Spleen (tissue), 11 donors: ENCODE results near the gene TMEM147. TPM values are rescaled to one million over a fixed set of nuclear protein-coding genes. Genes with fewer than 3 reads are reported as not detected.
A peak's percentile ranks its signal among the peaks of the same experiment; 100 is the strongest.

Experiments
- DNase-seq: peaks from one replicate; pipeline ENCODE4 v3.0.0-alpha.2; 2020
- H3K27ac ChIP-seq, 8 donors: fragments of 200-600 bp; sonication (generic) in 7 of 8; 1 replicate in 4 of 8; 2 replicates in 4 of 8; pipeline versions ENCODE4 v1.5.0 to v1.8.0; 2016 to 2021; ENCODE audit warnings: inconsistent platforms in 4 of 8, mild to moderate bottlenecking in 4 of 8, moderate library complexity in 1 of 8
- H3K27me3 ChIP-seq, 7 donors: fragments of 200-600 bp; sonication (generic) in 6 of 7; replicated peaks in 1 of 7; 1 replicate in 4 of 7; 2 replicates in 3 of 7; pipeline versions ENCODE4 v1.5.0 to v1.8.0; 2016 to 2021; ENCODE audit warnings: inconsistent platforms in 3 of 7, mild to moderate bottlenecking in 1 of 7
- H3K36me3 ChIP-seq, 6 donors: fragments of 200-600 bp; sonication (generic) in 5 of 6; 1 replicate in 4 of 6; 2 replicates in 2 of 6; pipeline versions ENCODE4 v1.5.0 to v1.8.0; 2016 to 2021; ENCODE audit warnings: inconsistent platforms in 2 of 6
- H3K4me1 ChIP-seq, 6 donors: fragments of 200-600 bp; sonication (generic) in 5 of 6; 1 replicate in 3 of 6; 2 replicates in 3 of 6; pipeline versions ENCODE4 v1.5.0 to v1.8.0; 2016 to 2021; ENCODE audit warnings: inconsistent platforms in 3 of 6
- H3K4me3 ChIP-seq, 8 donors: fragments of 200-600 bp; sonication (generic) in 7 of 8; 1 replicate in 4 of 8; 2 replicates in 4 of 8; pipeline versions ENCODE4 v1.5.0 to v1.8.0; 2016 to 2021; ENCODE audit warnings: inconsistent platforms in 4 of 8, mild to moderate bottlenecking in 4 of 8, moderate library complexity in 2 of 8
- H3K9me3 ChIP-seq, 8 donors: fragments of 200-600 bp; sonication (generic) in 7 of 8; 1 replicate in 4 of 8; 2 replicates in 4 of 8; pipeline versions ENCODE4 v1.5.0 to v1.8.0; 2016 to 2021; ENCODE audit warnings: inconsistent platforms in 4 of 8
- CTCF ChIP-seq, 11 experiments: fragments of 200-600 bp in 7 of 11; fragments of 450-650 bp in 4 of 11; sonication (generic) in 4 of 11; IDR thresholded peaks in 8 of 11; conservative IDR thresholded peaks in 3 of 11; 1 replicate in 7 of 11; 2 replicates in 4 of 11; pipeline versions ENCODE4 v1.4.0 to v1.8.0; 2016 to 2021; ENCODE audit warnings: antibody characterized with exemption in 11 of 11, inconsistent platforms in 4 of 11, mild to moderate bottlenecking in 1 of 11
- POLR2A ChIP-seq, 3 donors: fragments of 450-650 bp; IDR thresholded peaks; one replicate each; pipeline ENCODE4 v1.5.1; 2017; ENCODE audit warnings: antibody characterized with exemption in 3 of 3, mild to moderate bottlenecking in 1 of 3
- POLR2AphosphoS5 ChIP-seq, 3 donors: sonication (generic); formaldehyde crosslinking; IDR thresholded peaks; one replicate each; pipeline ENCODE4 v1.5.1; 2017; ENCODE audit warnings: antibody characterized with exemption in 3 of 3
- WGBS, 5 donors: extraction: QIAGEN DNeasy Blood & Tissue Kit in 3 of 5; methylation state at CpG; one replicate each; pipeline versions ENCODE4 v1.1.5 to v1.1.7; 2013 to 2018; 5-methylcytosine and 5-hydroxymethylcytosine counted together
- intact Hi-C: fragments of 100-400 bp; cut with DNase I; formaldehyde crosslinking; loops from one replicate; pipeline ENCODE4 v1.15.0; 2023; ENCODE audit warnings: low total_unique reads
- polyA plus RNA-seq, 3 donors: library from polyadenylated mRNA; stranded (reverse); fragments of 200-250 nt; gene quantifications; one replicate each; pipeline ENCODE4 v1.2.1, GENCODE V29; 2013
- total RNA-seq, 7 donors: library from RNA; depleted of rRNA in 3 of 7; stranded (reverse); fragments of >200 nt in 3 of 7; fragmentation: NEBNext Ultra II Directional in 4 of 7; extraction: Animal tissue kit (Norgen Biotek cat#: 25700) in 4 of 7; gene quantifications; one replicate each; pipeline versions ENCODE4 v1.1.0 to v1.2.1, GENCODE V29; 2016 to 2021
- donor health status: healthy with polysubstance abuse.
- donor health status: DM: no; HTN: no; CAD: no; lungs with moderate emphysema.
- donor health status: DM: no; HTN: no; CAD: no.
- donor health status: Bipolar disorder and iron deficiency.
- donor health status: healthy.
- donor health status: DM: no; HTN: no; CAD: no.
- donor health status: DM: yes; HTN: yes; CAD: no.

The TMEM147 gene
- total and polyA plus RNA-seq, 10 donors: 47.6 to 88.7 (median 56.3) TPM

- intact Hi-C loops: no loop called here
- H3K27ac ChIP-seq: no peak overlapping the region
- no peak overlapping the region for H3K4me3 ChIP-seq
- H3K36me3 ChIP-seq: peaks cover 0 to 28% (median 0%) of the 10 kb centered on the region in 6 donors
- no peak for TF ChIP-seq CTCF (IDR thresholded peaks at IDR 0.05 in 8 of 11, conservative IDR thresholded peaks at IDR 0.05 in 3 of 11)
- TF ChIP-seq POLR2A (IDR thresholded peaks at IDR 0.05): no peak
- no peak for TF ChIP-seq POLR2AphosphoS5 (IDR thresholded peaks at IDR 0.05)
- no peak for DNase-seq
- H3K9me3 ChIP-seq: no peaks in the 10 kb centered on the region
- 94 to 99% (median 97%) methylated on average over 10 to 15 of the region's 15 CpGs for WGBS, 5 donors
- no peaks in the 10 kb centered on the region for H3K27me3 ChIP-seq
- H3K4me1 ChIP-seq: peaks cover 17 to 42% (median 30%) of the 10 kb centered on the region in 6 donors
These were observed 1.9 kb upstream of the TMEM147 start for GRCh38 chr19:35543280-35544109.

GRCh38 chr19:35544110-35544802, 1.2 kb upstream of the TMEM147 start:
- Histone ChIP-seq H3K27ac (peak overlapping the region in 6 of 8 donors; percentile 71 to 91 (median 88)), H3K36me3 (peaks cover 0 to 30% (median 0%) of the 10 kb centered on the region in 6 donors), H3K4me3 (peak overlapping the region; percentile 64 to 93 (median 76)), H3K27me3 (no peaks in the 10 kb centered on the region), H3K4me1 (peaks cover 17 to 50% (median 30%) of the 10 kb centered on the region in 6 donors), H3K9me3 (no peaks in the 10 kb centered on the region)
- TF ChIP-seq POLR2AphosphoS5 (IDR thresholded peaks at IDR 0.05) (no peak), POLR2A (IDR thresholded peaks at IDR 0.05) (no peak), CTCF (IDR thresholded peaks at IDR 0.05 in 8 of 11, conservative IDR thresholded peaks at IDR 0.05 in 3 of 11) (no peak)
- no peak for DNase-seq
- intact Hi-C loops: no loop called here
- WGBS, 5 donors: 80 to 89% (median 87%) methylated on average over 3 of the region's 3 CpGs

GRCh38 chr19:35545855-35546381, 492 bp downstream of the TMEM147 start:
- Histone ChIP-seq H3K4me3 (peak overlapping the region; percentile 64 to 93 (median 76)), H3K27me3 (no peaks in the 10 kb centered on the region), H3K9me3 (no peaks in the 10 kb centered on the region), H3K27ac (peak overlapping the region; percentile 71 to 91 (median 87)), H3K4me1 (peaks cover 17 to 47% (median 30%) of the 10 kb centered on the region in 6 donors), H3K36me3 (peaks cover 0 to 42% (median 2%) of the 10 kb centered on the region in 6 donors)
- intact Hi-C loops: no loop called here
- 2 to 3% (median 2%) methylated on average over 20 to 27 of the region's 27 CpGs for WGBS, 5 donors
- peak; percentile 86 for DNase-seq
- TF ChIP-seq POLR2A (IDR thresholded peaks at IDR 0.05) (peak in 1 of 3 donors; percentile 0), POLR2AphosphoS5 (IDR thresholded peaks at IDR 0.05) (no peak), CTCF (IDR thresholded peaks at IDR 0.05 in 8 of 11, conservative IDR thresholded peaks at IDR 0.05 in 3 of 11) (no peak)
